ENCODE data around the gene MTHFD1L.

The MTHFD1L gene

DNA sequence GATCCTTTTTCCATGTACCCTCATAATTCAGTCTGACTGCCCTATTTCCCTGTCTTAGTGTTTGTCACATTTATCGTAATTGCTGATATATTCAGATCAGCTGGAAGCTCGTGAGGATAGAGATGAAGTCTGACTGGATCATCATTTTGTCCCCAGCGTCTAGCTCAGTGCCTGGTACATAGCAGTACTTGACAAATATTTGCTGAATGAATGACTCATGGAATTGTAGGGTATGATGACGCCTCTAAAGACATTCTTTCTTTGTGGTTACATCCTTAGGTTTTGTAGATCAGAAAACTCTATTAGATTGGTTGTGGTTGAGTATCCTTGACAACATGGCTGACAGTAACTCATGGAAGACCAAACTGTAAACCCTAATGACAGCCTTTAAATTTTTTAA is 68.9 kb downstream of the MTHFD1L start:
- Histone ChIP-seq H3F3A (ENCODE audit: control insufficient read depth, insufficient read depth) (no peaks in the 10 kb centered on the region), H3K9me2 (replicated peaks; ENCODE audit: control insufficient read depth, low read length) (no peaks in the 10 kb centered on the region), H3K36me3 (ENCODE audit: control insufficient read depth, low read length) (peaks cover 71% of the 10 kb centered on the region), H3K4me1 (ENCODE audit: control insufficient read depth, low read length) (no peaks in the 10 kb centered on the region), H3K9me3 (ENCODE audit: control insufficient read depth, insufficient read depth, low read length) (no peaks in the 10 kb centered on the region), H3K27ac (ENCODE audit: low read depth, low read length) (no peak overlapping the region), H3K4me2 (ENCODE audit: low read length) (no peak overlapping the region), H3K4me3 (ENCODE audit: low read length) (no peak overlapping the region), H3K79me2 (ENCODE audit: control insufficient read depth, low read length) (no peaks in the 10 kb centered on the region), H3K27me3 (ENCODE audit: control insufficient read depth, low read length) (no peaks in the 10 kb centered on the region), H4K20me1 (ENCODE audit: control insufficient read depth, insufficient read depth, low read depth, low read length) (no peaks in the 10 kb centered on the region)
- TF ChIP-seq, protein P1, sequence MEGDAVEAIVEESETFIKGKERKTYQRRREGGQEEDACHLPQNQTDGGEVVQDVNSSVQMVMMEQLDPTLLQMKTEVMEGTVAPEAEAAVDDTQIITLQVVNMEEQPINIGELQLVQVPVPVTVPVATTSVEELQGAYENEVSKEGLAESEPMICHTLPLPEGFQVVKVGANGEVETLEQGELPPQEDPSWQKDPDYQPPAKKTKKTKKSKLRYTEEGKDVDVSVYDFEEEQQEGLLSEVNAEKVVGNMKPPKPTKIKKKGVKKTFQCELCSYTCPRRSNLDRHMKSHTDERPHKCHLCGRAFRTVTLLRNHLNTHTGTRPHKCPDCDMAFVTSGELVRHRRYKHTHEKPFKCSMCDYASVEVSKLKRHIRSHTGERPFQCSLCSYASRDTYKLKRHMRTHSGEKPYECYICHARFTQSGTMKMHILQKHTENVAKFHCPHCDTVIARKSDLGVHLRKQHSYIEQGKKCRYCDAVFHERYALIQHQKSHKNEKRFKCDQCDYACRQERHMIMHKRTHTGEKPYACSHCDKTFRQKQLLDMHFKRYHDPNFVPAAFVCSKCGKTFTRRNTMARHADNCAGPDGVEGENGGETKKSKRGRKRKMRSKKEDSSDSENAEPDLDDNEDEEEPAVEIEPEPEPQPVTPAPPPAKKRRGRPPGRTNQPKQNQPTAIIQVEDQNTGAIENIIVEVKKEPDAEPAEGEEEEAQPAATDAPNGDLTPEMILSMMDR (IDR thresholded peaks at IDR 0.05; ENCODE audit: low read depth, low read length, poor library complexity, severe bottlenecking): no peak
- TF ChIP-seq EZH2phosphoT487 (IDR thresholded peaks at IDR 0.05; ENCODE audit: borderline replicate concordance, low read length): no peak

GRCh38 chr6:150936021-150936555 is 70.6 kb downstream of the MTHFD1L start:
- H3K4me1 ChIP-seq (ENCODE audit: control insufficient read depth, low read length): no peaks in the 10 kb centered on the region
- H3K79me2 ChIP-seq (ENCODE audit: control insufficient read depth, low read length): no peaks in the 10 kb centered on the region
- peaks cover 67% of the 10 kb centered on the region for H3K36me3 ChIP-seq (ENCODE audit: control insufficient read depth, low read length)
- H3K9me2 ChIP-seq (replicated peaks; ENCODE audit: control insufficient read depth, low read length): no peaks in the 10 kb centered on the region
- TF ChIP-seq, protein P1 (IDR thresholded peaks at IDR 0.05; ENCODE audit: low read depth, low read length, poor library complexity, severe bottlenecking): no peak
- TF ChIP-seq EZH2phosphoT487 (IDR thresholded peaks at IDR 0.05; ENCODE audit: borderline replicate concordance, low read length): no peak
- no peak overlapping the region for H3K27ac ChIP-seq (ENCODE audit: low read depth, low read length)
- H4K20me1 ChIP-seq (ENCODE audit: control insufficient read depth, insufficient read depth, low read depth, low read length): no peaks in the 10 kb centered on the region
- no peaks in the 10 kb centered on the region for H3K9me3 ChIP-seq (ENCODE audit: control insufficient read depth, insufficient read depth, low read length)
- H3K4me2 ChIP-seq (ENCODE audit: low read length): no peak overlapping the region
- no peaks in the 10 kb centered on the region for H3F3A ChIP-seq (ENCODE audit: control insufficient read depth, insufficient read depth)
- no peak overlapping the region for H3K4me3 ChIP-seq (ENCODE audit: low read length)
- no peaks in the 10 kb centered on the region for H3K27me3 ChIP-seq (ENCODE audit: control insufficient read depth, low read length)

DNA sequence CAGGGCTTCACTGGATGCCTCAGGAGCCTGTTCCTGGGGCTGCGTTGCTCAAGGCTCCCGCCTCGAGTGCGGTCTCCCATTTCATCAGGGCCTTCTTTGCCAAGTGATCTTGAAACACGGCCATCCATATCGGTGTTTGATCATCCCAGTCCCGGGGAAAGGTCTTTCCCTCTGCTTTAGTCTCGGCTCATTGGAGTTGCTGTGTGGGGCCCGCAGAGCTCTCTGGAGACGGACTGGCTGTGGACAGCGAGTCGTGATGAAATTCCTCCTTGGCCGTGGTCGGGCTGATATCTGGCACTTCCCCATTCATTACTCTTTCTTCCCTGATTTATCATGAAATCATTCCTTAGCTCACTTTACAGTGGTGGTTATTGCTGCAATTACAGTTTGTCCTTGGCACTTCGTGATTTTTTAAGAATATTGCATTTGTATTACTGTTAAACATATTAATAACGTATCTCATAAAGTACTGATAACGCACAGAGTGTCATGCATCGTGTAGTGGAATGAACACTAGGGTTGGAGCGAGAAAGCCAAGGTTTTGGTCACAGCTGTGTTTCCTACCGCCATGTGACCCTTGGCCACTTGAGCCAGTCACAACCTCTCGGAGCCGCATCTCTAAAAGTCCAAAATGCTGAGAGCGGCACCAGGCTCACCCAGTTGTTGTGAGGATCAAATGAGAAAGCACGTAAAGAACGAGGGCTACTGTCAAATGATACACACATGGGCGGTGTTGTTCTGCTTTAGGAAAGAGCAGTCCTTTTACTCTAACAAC is 71.8 kb downstream of the MTHFD1L start:
- H3K36me3 ChIP-seq (ENCODE audit: control insufficient read depth, low read length): peaks cover 70% of the 10 kb centered on the region
- H3K27me3 ChIP-seq (ENCODE audit: control insufficient read depth, low read length): no peaks in the 10 kb centered on the region
- H3K9me2 ChIP-seq (replicated peaks; ENCODE audit: control insufficient read depth, low read length): no peaks in the 10 kb centered on the region
- TF ChIP-seq, protein P1 (IDR thresholded peaks at IDR 0.05; ENCODE audit: low read depth, low read length, poor library complexity, severe bottlenecking): no peak
- no peak for TF ChIP-seq EZH2phosphoT487 (IDR thresholded peaks at IDR 0.05; ENCODE audit: borderline replicate concordance, low read length)
- no peaks in the 10 kb centered on the region for H3K79me2 ChIP-seq (ENCODE audit: control insufficient read depth, low read length)
- H4K20me1 ChIP-seq (ENCODE audit: control insufficient read depth, insufficient read depth, low read depth, low read length): no peaks in the 10 kb centered on the region
- H3K4me2 ChIP-seq (ENCODE audit: low read length): no peak overlapping the region
- H3K4me3 ChIP-seq (ENCODE audit: low read length): no peak overlapping the region
- H3K9me3 ChIP-seq (ENCODE audit: control insufficient read depth, insufficient read depth, low read length): no peaks in the 10 kb centered on the region
- H3K27ac ChIP-seq (ENCODE audit: low read depth, low read length): no peak overlapping the region
- no peaks in the 10 kb centered on the region for H3K4me1 ChIP-seq (ENCODE audit: control insufficient read depth, low read length)
- no peaks in the 10 kb centered on the region for H3F3A ChIP-seq (ENCODE audit: control insufficient read depth, insufficient read depth)

Measured in DOHH2 (cell line).